Measurements from ENCODE around the gene TNPO1.

DNA sequence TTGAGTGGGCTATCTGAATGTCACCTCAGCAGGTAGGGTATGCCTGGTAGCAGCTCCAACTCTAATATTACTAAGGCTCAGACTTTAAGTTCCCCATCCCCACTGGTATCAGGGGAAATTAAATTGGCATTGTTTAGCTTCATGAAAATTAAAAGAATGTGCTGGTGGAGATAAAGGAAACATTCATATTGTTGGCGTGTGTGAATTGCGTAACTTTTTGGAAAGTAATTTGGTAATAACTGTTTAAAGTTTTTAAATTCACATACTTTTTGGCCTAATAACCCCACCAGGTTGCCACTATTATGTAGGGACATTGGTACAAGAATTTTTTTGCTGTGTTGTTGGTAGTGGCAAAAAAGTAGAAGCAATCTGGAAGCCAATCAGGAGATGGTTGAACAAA is 29.4 kb downstream of the TNPO1 start:
- TF ChIP-seq CTCF (IDR thresholded peaks at IDR 0.05) (no peak), POLR2AphosphoS5 (IDR thresholded peaks at IDR 0.05) (no peak)
